Mesothelial cell of epicardium (in vitro differentiated cells): ENCODE measurements around the gene LHX5. TPM values are rescaled to one million over a fixed set of nuclear protein-coding genes. Genes with fewer than 3 reads are reported as not detected.

Source experiments
- DNase-seq, 2 experiments: peaks; one replicate each; pipeline ENCODE4 v3.0.0; 2021; ENCODE audit warnings: low spot score in 2 of 2; ENCODE audit not compliant: unreplicated experiment in 2 of 2
- H3K27ac Mint-ChIP-seq: 2 replicates; pipeline ENCODE4 v1.8.0; 2021; ENCODE audit warnings: mixed read lengths
- H3K27me3 Mint-ChIP-seq: 2 replicates; pipeline ENCODE4 v1.8.0; 2021; ENCODE audit warnings: low read depth, mixed read lengths
- H3K36me3 Mint-ChIP-seq: 2 replicates; pipeline ENCODE4 v1.8.0; 2021; ENCODE audit warnings: mixed read lengths
- H3K4me1 Mint-ChIP-seq: 2 replicates; pipeline ENCODE4 v1.8.0; 2021; ENCODE audit warnings: mixed read lengths
- H3K4me3 Mint-ChIP-seq: 2 replicates; pipeline ENCODE4 v1.8.0; 2021; ENCODE audit warnings: mild to moderate bottlenecking, moderate library complexity, mixed read lengths
- H3K9me3 Mint-ChIP-seq: 2 replicates; pipeline ENCODE4 v1.8.0; 2021; ENCODE audit warnings: mixed read lengths
- CTCF ChIP-seq: fragments of 200-600 bp; sonication (generic); IDR thresholded peaks from one replicate; pipeline ENCODE4 v1.5.0; 2021; ENCODE audit warnings: antibody characterized with exemption; ENCODE audit not compliant: unreplicated experiment
- total RNA-seq: library from RNA; stranded (reverse); gene quantifications from 3 replicates; pipeline ENCODE4 v1.2.1, GENCODE V29; 2021

LHX5 gene
- total RNA-seq, 1 donor from 2014 or later, result not detected

- TF ChIP-seq CTCF, result no peak
- H3K36me3 Mint-ChIP-seq, result no peaks in the 10 kb centered on the region
- no peak overlapping the region for H3K27ac Mint-ChIP-seq
- H3K9me3 Mint-ChIP-seq, result no peaks in the 10 kb centered on the region
- no peaks in the 10 kb centered on the region for H3K4me1 Mint-ChIP-seq
- DNase-seq, result no peak
- H3K4me3 Mint-ChIP-seq, result no peak overlapping the region
- H3K27me3 Mint-ChIP-seq, result peaks cover 63% of the 10 kb centered on the region
Observed at GRCh38 chr12:113449299-113449698, 22.4 kb downstream of the LHX5 start.

GRCh38 chr12:113448873-113449272 lies 22.8 kb downstream of the LHX5 start:
- H3K27ac Mint-ChIP-seq, result no peak overlapping the region
- DNase-seq, result no peak
- no peaks in the 10 kb centered on the region for H3K4me1 Mint-ChIP-seq
- H3K36me3 Mint-ChIP-seq, result no peaks in the 10 kb centered on the region
- H3K4me3 Mint-ChIP-seq, result no peak overlapping the region
- no peaks in the 10 kb centered on the region for H3K9me3 Mint-ChIP-seq
- TF ChIP-seq CTCF, result no peak
- H3K27me3 Mint-ChIP-seq, result peaks cover 62% of the 10 kb centered on the region

- Mint-ChIP-seq H3K27ac (no peak overlapping the region), H3K36me3 (no peaks in the 10 kb centered on the region), H3K4me1 (no peaks in the 10 kb centered on the region), H3K9me3 (no peaks in the 10 kb centered on the region), H3K4me3 (no peak overlapping the region), H3K27me3 (peaks cover 65% of the 10 kb centered on the region)
- no peak for DNase-seq
- no peak for TF ChIP-seq CTCF
Observed at GRCh38 chr12:113445544-113446171, 26.0 kb downstream of the LHX5 start.

- Mint-ChIP-seq H3K27me3 (peaks cover 65% of the 10 kb centered on the region), H3K27ac (no peak overlapping the region), H3K4me3 (no peak overlapping the region), H3K9me3 (no peaks in the 10 kb centered on the region), H3K36me3 (no peaks in the 10 kb centered on the region), H3K4me1 (no peaks in the 10 kb centered on the region)
- TF ChIP-seq CTCF, result no peak
- DNase-seq, result no peak
Observed at GRCh38 chr12:113443030-113443539, 28.6 kb downstream of the LHX5 start.

- no peak for DNase-seq
- no peak for TF ChIP-seq CTCF
- no peaks in the 10 kb centered on the region for H3K4me1 Mint-ChIP-seq
- H3K27me3 Mint-ChIP-seq, result peaks cover 50% of the 10 kb centered on the region
- no peak overlapping the region for H3K27ac Mint-ChIP-seq
- no peaks in the 10 kb centered on the region for H3K9me3 Mint-ChIP-seq
- H3K4me3 Mint-ChIP-seq, result no peak overlapping the region
- H3K36me3 Mint-ChIP-seq, result no peaks in the 10 kb centered on the region
Observed at GRCh38 chr12:113440947-113441782, 30.5 kb downstream of the LHX5 start.
